HFFc6 (cell line): Measurements from ENCODE around the gene USP24. TPM values are rescaled to one million over a fixed set of nuclear protein-coding genes. Genes with fewer than 3 reads are reported as not detected.
"Not testable (repeated sequence)": the region's sequence is repeated elsewhere in the genome, so short reads cannot be mapped to it uniquely, and the experiment has no call there.

Experiments
- DNase-seq: peaks from one replicate; pipeline ENCODE4 v3.0.0-alpha.2; 2018
- H3K27ac Mint-ChIP-seq: 2 replicates; pipeline ENCODE4 v1.8.0; 2020; ENCODE audit warnings: mild to moderate bottlenecking, mixed read lengths
- H3K27me3 Mint-ChIP-seq: 2 replicates; pipeline ENCODE4 v1.8.0; 2021; ENCODE audit warnings: mild to moderate bottlenecking, moderate library complexity, mixed read lengths; ENCODE audit not compliant: insufficient read depth
- H3K36me3 Mint-ChIP-seq: 2 replicates; pipeline ENCODE4 v1.8.0; 2021; ENCODE audit warnings: low read depth, mixed read lengths
- H3K4me1 Mint-ChIP-seq: 2 replicates; pipeline ENCODE4 v1.8.0; 2020; ENCODE audit warnings: low read depth, mixed read lengths
- H3K4me3 Mint-ChIP-seq: 2 replicates; pipeline ENCODE4 v1.8.0; 2020; ENCODE audit warnings: mild to moderate bottlenecking, moderate library complexity, mixed read lengths
- H3K9me3 Mint-ChIP-seq: 2 replicates; pipeline ENCODE4 v1.8.0; 2020; ENCODE audit warnings: mild to moderate bottlenecking, mixed read lengths
- total RNA-seq, 6 experiments: library from RNA; stranded (reverse); fragmentation: NEBNext Ultra II Directional; extraction: Animal tissue kit (Norgen Biotek cat#: 25700); gene quantifications; 2 replicates in 1 of 6; 3 replicates in 5 of 6; pipeline ENCODE4 v1.2.3, GENCODE V29; 2021
- TF ChIP-seq, protein P1 (sequence below): fragments of 200-600 bp; sonication (generic); IDR thresholded peaks from 2 replicates; pipeline ENCODE4 v1.5.0; 2021; ENCODE audit warnings: antibody characterized with exemption, mild to moderate bottlenecking

The USP24 gene
- total RNA-seq, 6 experiments from 2014 or later, result 22.5 to 27.8 (median 25.0) TPM

DNA sequence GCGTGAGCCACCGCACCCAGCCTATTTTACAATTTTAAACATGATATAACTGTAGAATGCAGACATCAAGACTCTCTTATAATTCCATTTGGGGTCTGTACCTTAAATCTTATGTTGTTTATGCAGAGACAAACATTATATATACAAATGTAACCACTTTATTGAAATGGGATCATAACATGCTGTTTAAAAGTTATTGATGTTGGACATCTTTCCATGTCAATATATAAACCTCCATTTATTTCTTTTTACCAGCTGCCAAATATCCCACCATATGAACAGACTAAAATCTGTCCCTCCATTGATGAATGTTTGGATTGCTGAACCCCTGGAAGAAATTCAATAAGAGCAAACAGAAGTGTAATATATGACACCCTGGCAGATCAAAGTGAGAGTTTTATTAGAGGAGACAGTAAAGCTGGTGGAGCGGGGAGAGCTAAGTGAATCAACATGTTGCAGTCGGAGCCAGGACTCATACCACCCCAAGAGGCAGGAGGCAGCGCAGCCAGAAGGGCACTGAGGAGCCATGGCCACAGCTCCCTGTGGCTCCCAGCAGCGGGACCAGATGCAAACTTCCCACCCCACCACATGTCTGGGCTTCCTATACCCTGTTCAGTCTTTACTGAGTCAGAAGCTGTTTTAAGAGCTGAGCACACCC lies 180.6 kb downstream of the USP24 start:
- H3K9me3 Mint-ChIP-seq, result no peaks in the 10 kb centered on the region
- no peak overlapping the region for H3K4me3 Mint-ChIP-seq
- H3K36me3 Mint-ChIP-seq, result no peaks in the 10 kb centered on the region
- no peak overlapping the region for H3K27ac Mint-ChIP-seq
- TF ChIP-seq, protein P1, sequence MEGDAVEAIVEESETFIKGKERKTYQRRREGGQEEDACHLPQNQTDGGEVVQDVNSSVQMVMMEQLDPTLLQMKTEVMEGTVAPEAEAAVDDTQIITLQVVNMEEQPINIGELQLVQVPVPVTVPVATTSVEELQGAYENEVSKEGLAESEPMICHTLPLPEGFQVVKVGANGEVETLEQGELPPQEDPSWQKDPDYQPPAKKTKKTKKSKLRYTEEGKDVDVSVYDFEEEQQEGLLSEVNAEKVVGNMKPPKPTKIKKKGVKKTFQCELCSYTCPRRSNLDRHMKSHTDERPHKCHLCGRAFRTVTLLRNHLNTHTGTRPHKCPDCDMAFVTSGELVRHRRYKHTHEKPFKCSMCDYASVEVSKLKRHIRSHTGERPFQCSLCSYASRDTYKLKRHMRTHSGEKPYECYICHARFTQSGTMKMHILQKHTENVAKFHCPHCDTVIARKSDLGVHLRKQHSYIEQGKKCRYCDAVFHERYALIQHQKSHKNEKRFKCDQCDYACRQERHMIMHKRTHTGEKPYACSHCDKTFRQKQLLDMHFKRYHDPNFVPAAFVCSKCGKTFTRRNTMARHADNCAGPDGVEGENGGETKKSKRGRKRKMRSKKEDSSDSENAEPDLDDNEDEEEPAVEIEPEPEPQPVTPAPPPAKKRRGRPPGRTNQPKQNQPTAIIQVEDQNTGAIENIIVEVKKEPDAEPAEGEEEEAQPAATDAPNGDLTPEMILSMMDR, result no peak
- H3K27me3 Mint-ChIP-seq, result peaks cover 66% of the 10 kb centered on the region
- peaks cover 5% of the 10 kb centered on the region; the same call in 1 of the 2 replicates for H3K4me1 Mint-ChIP-seq
- DNase-seq, result no peak

- TF ChIP-seq, protein P1, result no peak
- no peaks in the 10 kb centered on the region for H3K4me1 Mint-ChIP-seq
- no peaks in the 10 kb centered on the region for H3K9me3 Mint-ChIP-seq
These were observed 181.9 kb downstream of the USP24 start for GRCh38 chr1:55033265-55033614.

DNA sequence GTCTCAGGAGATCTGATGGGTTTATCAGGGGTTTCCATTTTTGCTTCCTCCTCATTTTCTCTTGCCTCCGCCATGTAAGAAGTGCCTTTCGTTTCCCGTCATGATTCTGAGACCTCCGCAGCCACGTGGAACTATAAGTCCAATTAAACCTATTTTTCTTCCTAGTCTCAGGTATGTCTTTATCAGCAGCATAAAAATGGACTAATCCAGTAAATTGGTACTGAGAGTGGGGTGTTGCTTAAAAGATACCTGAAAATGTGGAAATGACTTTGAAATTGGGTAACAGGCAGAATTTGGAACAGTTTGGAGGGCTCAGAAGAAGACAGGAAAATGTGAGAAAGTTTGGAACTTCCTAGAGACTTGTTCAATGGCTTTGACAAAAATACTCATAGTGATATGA lies 184.1 kb downstream of the USP24 start:
- H3K36me3 Mint-ChIP-seq, H3K9me3 Mint-ChIP-seq, H3K27ac Mint-ChIP-seq, DNase-seq, H3K4me3 Mint-ChIP-seq: not testable (repeated sequence)
- Mint-ChIP-seq H3K27me3 (peaks cover 39% of the 10 kb centered on the region), H3K4me1 (peaks cover 10% of the 10 kb centered on the region)

More at GRCh38 chr1:55033265-55033614, 181.9 kb downstream of the USP24 start:
- no peak overlapping the region for H3K27ac Mint-ChIP-seq
- no peak for DNase-seq
- H3K27me3 Mint-ChIP-seq, result peaks cover 57% of the 10 kb centered on the region
- no peak overlapping the region; the same call in 1 of the 2 replicates for H3K4me3 Mint-ChIP-seq
- no peaks in the 10 kb centered on the region for H3K36me3 Mint-ChIP-seq

DNA sequence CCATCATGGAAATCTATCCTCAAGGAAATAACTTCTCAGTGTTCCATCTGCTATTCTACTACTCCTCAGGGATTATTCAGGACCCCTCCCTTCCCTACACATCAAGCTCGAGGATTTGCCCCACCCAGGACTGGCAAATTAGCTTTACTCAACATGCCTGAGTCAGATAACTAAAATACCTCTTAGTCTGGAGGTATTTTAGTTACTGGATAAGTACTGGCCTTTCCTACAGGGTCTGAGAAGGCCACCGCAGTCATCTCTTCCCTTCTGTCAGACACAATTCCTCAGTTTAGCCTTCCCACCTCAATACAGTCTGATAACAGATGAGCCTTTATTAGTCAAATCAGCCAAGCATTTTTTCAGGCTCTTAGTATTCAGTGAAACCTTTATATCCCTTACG lies 188.5 kb downstream of the USP24 start:
- H3K27me3 Mint-ChIP-seq, result peaks cover 10% of the 10 kb centered on the region
- H3K36me3 Mint-ChIP-seq, H3K27ac Mint-ChIP-seq, DNase-seq, H3K4me3 Mint-ChIP-seq, H3K9me3 Mint-ChIP-seq: not testable (repeated sequence)
- H3K4me1 Mint-ChIP-seq, result peaks cover 26% of the 10 kb centered on the region

GRCh38 chr1:55024163-55024562 lies 191.0 kb downstream of the USP24 start:
- H3K27ac Mint-ChIP-seq, H3K9me3 Mint-ChIP-seq, H3K27me3 Mint-ChIP-seq, DNase-seq, H3K4me3 Mint-ChIP-seq, H3K36me3 Mint-ChIP-seq: not testable (repeated sequence)
- H3K4me1 Mint-ChIP-seq, result peaks cover 31% of the 10 kb centered on the region

DNA sequence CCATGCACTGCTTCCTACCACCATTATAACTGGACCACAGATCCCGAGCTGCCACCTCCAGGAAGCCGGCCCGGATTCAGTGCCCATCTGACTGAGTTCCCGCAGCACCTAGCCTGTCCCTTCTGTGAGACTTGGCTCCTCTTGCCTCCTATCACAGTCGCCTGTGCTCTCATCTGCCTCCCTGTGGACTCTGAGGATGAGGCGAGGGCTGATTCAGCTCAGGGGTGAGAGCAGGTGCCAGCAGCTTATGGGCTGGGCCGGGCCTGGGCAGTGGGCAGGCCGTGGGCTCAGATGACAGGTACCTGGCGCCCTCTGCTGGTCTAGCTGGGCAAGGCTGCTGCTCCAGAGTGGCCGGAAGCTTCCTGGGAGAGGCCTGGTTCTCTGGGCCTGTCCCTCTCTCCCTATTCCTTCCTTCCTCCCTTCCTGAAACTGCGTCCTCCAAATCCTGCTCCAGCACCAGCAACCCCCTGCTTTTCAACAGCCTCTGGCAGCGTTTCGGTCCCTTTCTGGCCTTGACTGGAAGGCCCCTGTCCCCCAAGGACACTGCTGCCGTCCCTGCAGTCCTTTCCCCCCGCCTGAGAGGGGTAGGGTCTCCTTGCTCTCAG lies 193.1 kb downstream of the USP24 start:
- peak; percentile 92 for DNase-seq
- H3K27ac Mint-ChIP-seq, result peak overlapping the region; percentile 82
- H3K36me3 Mint-ChIP-seq, result no peaks in the 10 kb centered on the region
- no peak overlapping the region for H3K4me3 Mint-ChIP-seq
- H3K27me3 Mint-ChIP-seq, result peaks cover 10% of the 10 kb centered on the region
- peaks cover 29% of the 10 kb centered on the region for H3K4me1 Mint-ChIP-seq
- TF ChIP-seq, protein P1, result peak; percentile 97
- H3K9me3 Mint-ChIP-seq, result no peaks in the 10 kb centered on the region

- Mint-ChIP-seq H3K36me3 (no peaks in the 10 kb centered on the region), H3K4me1 (peaks cover 27% of the 10 kb centered on the region), H3K27me3 (peaks cover 31% of the 10 kb centered on the region), H3K9me3 (no peaks in the 10 kb centered on the region), H3K4me3 (no peak overlapping the region), H3K27ac (no peak overlapping the region)
- TF ChIP-seq, protein P1, result no peak
- DNase-seq, result no peak
These were observed 196.8 kb downstream of the USP24 start for GRCh38 chr1:55018395-55018794.
